NCI-H187 (cell line): ENCODE results near the gene SMIM33.
"Not testable (repeated sequence)": the region's sequence is repeated elsewhere in the genome, so short reads cannot be mapped to it uniquely, and the experiment has no call there.

Source experiments
- DNase-seq, 2 experiments: peaks; one replicate each; lab custom pipeline; 2025; lab: John Stamatoyannopoulos, UW

Gene SMIM33

DNA sequence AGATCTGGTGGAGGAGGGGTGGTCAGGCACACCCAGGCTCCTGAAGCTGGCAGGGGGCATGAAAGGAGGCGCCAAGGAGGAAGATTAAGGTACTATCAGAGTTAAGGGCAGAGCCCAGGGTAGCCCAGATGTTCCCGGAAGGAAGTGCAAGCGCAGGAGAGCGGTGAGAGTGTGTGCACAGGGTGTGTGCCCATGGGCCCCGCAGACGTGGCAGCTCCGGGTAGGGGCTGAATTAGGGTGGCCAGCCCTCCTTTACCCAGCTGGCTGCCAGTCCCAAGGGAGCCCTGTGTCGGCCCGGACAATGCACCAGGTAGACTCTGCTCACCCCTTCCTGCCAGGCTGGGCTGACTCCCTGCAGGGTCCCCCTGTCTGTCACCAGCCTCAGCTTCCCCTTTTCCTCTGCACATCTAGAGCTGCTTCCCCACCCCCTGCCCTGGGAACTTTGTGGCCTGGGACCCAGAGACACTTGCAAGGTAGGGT, at the start of gene SMIM33:
Gene SMIM33 (plus strand): TSS at position 184 of the 480 bp plus-strand sequence. CDS start 118 bp downstream, at position 302.
- DNase-seq, result no peak

GRCh38 chr5:139422307-139422893, 48.4 kb upstream of the SMIM33 start:
- peak; percentile 11 to 26 for DNase-seq

DNA sequence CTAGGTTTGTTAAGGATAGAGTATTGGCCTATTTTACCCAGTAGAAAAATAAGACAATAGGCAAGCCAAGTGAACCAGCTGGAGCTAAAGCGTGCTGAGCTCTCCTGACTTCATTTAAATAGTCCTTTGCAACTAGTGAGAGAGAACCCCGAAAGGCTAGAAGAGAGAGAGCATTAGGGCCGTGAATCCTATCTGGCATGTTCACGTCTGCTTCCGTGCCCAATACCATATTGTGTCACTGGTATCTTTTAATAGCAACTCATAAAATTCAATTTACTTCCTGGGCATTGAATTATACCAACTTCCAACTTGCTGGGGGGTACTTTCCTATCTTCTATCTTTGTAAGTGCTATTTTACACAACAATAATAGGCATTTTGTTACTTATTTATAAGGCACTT, 45.3 kb upstream of the SMIM33 start:
- no peak for DNase-seq

GRCh38 chr5:139426203-139426885, 44.5 kb upstream of the SMIM33 start:
- DNase-seq, result no peak

DNA sequence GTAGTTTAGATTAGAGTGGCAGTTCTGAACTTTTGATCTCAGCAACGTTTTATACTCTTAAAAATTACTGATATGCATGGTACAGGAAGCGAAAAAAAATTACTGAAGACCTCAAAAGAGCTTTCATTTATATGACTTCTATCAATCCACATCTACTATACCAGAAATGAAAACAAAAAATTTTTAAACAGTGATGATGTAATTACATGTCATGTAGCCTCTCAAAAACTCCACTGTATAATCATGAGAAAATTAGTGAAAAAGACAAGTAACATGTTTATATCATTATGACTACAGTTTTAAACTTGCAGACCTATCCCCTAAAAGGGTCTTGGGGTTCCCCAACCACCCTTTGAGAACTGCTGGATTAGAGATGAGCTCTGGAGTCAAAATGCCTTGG, 40.8 kb upstream of the SMIM33 start:
- DNase-seq, result no peak

GRCh38 chr5:139431706-139432105, 39.1 kb upstream of the SMIM33 start:
- no peak for DNase-seq

GRCh38 chr5:139435676-139436075, 35.1 kb upstream of the SMIM33 start:
- DNase-seq, result no peak

- DNase-seq, result no peak
These were observed 32.1 kb upstream of the SMIM33 start for GRCh38 chr5:139438707-139439012.

GRCh38 chr5:139439013-139439903, 31.5 kb upstream of the SMIM33 start, which contains the start of gene DNAJC18:
Gene DNAJC18, minus strand, starts transcription at chr5:139439525. Its CDS starts 80 bp downstream, at chr5:139439445.
- peak; percentile 88 to 90 for DNase-seq

GRCh38 chr5:139440416-139440815, 30.4 kb upstream of the SMIM33 start:
- not testable (repeated sequence) for DNase-seq

DNA sequence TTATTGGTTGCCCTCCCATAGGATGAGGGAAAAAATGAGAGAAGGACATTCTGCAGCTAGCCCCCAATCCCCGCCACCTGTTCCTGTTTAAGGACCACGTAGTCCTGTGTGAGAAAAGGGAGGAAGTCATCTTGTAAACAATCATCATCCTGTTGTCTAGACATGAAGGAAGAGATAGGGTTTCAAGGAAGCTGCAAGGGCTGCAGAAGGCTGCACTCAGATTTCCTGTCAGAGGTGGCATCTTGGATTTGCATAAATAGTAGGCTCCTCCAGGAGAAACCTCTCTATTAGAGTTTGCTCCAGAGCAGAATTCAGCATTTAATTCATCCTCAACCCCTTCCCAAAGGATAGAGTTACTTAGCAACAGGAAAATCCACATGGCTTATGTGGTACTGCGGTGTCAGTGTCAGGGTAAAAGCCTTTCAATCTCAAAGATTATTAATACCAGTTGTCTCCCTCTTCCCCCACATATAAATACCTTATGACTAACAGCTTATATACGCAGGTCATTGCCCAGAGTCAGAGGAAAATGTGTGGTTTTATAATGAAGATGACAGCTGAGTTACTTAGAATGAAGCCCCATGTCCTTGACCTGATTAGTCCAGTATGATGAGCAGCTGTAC, 26.9 kb upstream of the SMIM33 start:
- DNase-seq, result no peak

- no peak for DNase-seq
These were observed 25.3 kb upstream of the SMIM33 start for GRCh38 chr5:139445325-139446170.

- DNase-seq, result no peak
These were observed 23.6 kb upstream of the SMIM33 start for GRCh38 chr5:139446956-139447779.

- no peak for DNase-seq
These were observed 19.6 kb upstream of the SMIM33 start for GRCh38 chr5:139451176-139451575.

GRCh38 chr5:139451878-139452660, 18.7 kb upstream of the SMIM33 start:
- DNase-seq, result no peak

GRCh38 chr5:139453683-139454567, 16.9 kb upstream of the SMIM33 start:
- DNase-seq, result no peak

- no peak for DNase-seq
These were observed 16.1 kb upstream of the SMIM33 start for GRCh38 chr5:139454568-139455290.

DNA sequence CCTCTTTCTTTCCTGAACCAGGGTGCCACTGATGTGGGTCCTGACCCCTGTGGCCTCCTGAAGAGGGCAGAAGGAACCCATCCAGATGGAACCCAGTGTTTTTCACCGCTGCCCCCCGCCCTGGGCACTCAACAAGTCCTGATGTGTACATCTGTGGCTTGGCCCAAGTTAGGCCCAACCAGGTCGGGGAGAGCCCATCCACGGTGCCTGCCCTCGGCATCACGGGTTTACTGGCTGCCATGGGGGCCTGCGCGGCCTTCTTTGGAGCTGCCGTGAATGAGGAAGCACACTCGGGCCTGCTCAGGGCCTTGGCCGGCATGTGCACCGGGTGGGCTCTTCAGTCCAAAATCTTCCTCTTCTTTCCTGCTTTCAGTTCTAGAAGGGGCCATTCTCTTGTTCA, 14.0 kb upstream of the SMIM33 start:
- DNase-seq, result no peak
